ENCODE results near the gene CROCC. TPM values are rescaled to one million over a fixed set of nuclear protein-coding genes. Genes with fewer than 3 reads are reported as not detected.

The CROCC gene
- total and polyA plus RNA-seq, 9 of the 15 experiments (the other 6 are each of a cell fraction or from before 2014, with no cell fraction given), result 0.17 to 15.4 (median 7.6) TPM

GRCh38 chr1:16960560-16961296, 39.0 kb downstream of the CROCC start:
- Histone ChIP-seq H2AFZ (ENCODE audit: low read depth, low read length) (peak overlapping the region; percentile 68), H3K79me2 (ENCODE audit: control insufficient read depth, insufficient read depth, low read length) (no peaks in the 10 kb centered on the region), H3K36me3 (ENCODE audit: control insufficient read depth, insufficient read depth, low read length) (no peaks in the 10 kb centered on the region), H3K4me3 (peak overlapping the region; percentile 16; the same call in 1 of the 2 replicates), H4K20me1 (replicated peaks; ENCODE audit: control insufficient read depth, insufficient read depth, low read length) (0 out of 2 replicates have a peak, but pooled peaks cover 7% of the 10 kb centered on the region), H3K27me3 (ENCODE audit: control insufficient read depth in 2 of 2, insufficient read depth in 2 of 2, low read length in 2 of 2) (peaks cover 3 to 26% of the 10 kb centered on the region in 2 experiments; a peak in 3 of 5 replicates), H3K9me1 (ENCODE audit: control insufficient read depth, insufficient read depth, low read length) (no peaks in the 10 kb centered on the region), H3K27ac (ENCODE audit: extremely low read depth, low read depth, low read length) (no peak overlapping the region), H3K4me1 (replicated peaks in 1 of 2; ENCODE audit: control insufficient read depth in 2 of 2, insufficient read depth in 2 of 2, low read length in 2 of 2) (peaks cover 0 to 24% of the 10 kb centered on the region in 2 experiments; a peak in 2 of 5 replicates), H3K9ac (ENCODE audit: insufficient read depth in 1 of 2, low read depth in 2 of 2, low read length in 2 of 2) (peak overlapping the region in 1 of 2 experiments; percentile 81; a peak in 2 of 4 replicates), H3K4me2 (ENCODE audit: insufficient read depth, low read length) (peak overlapping the region; percentile 59), H3K9me3 (replicated peaks; ENCODE audit: control insufficient read depth, insufficient read depth, low read depth, low read length) (no peaks in the 10 kb centered on the region)
- peak; percentile 81 for FAIRE-seq
- in situ Hi-C loops (cut with MboI) (no loop called here), intact Hi-C loops (cut with micrococcal nuclease) (no loop called here)
- no TSS peak for BruUV-seq (replicated peaks)
- peak; percentile 94 for ATAC-seq
- DNase-seq (ENCODE audit: extremely low read depth in 1 of 4, low spot score in 3 of 4), result peak; percentile 72 to 91 (median 75)
- ChIA-PET POLR2A (interaction anchor here (0.7 to 1.7 kb wide), 4 partner anchors 10 to 448 kb away, joined by 3 to 7 read pairs (median 3); no protein-coding TSS in a partner anchor), CTCF (ENCODE audit: low intra/inter-chr PET ratio) (interaction anchor here (1.2 kb wide), 1 partner anchor 340 kb away, joined by 5 read pairs; no protein-coding TSS in a partner anchor)
- WGBS (ENCODE audit: insufficient coverage, low coverage, missing lambda C conversion rate), result 16% methylated on average over 41 of the region's 57 CpGs
- no peak for TF ChIP-seq MCM7 (IDR thresholded peaks at IDR 0.05)
- TF ChIP-seq GTF2A2 (tag; IDR thresholded peaks at IDR 0.05), result no peak
- peak; percentile 94 for TF ChIP-seq NFIC (IDR thresholded peaks at IDR 0.05)
- no peak for TF ChIP-seq ZNF253 (CRISPR knock-in tag; conservative IDR thresholded peaks at IDR 0.05)
- TF ChIP-seq EGR1 (conservative IDR thresholded peaks at IDR 0.05), result no peak
- no peak for TF ChIP-seq CHAMP1 (IDR thresholded peaks at IDR 0.05)
- TF ChIP-seq HNRNPK (IDR thresholded peaks at IDR 0.05; ENCODE audit: low read depth, low read length, poor library complexity, severe bottlenecking), result no peak
- peak; percentile 45 for TF ChIP-seq FIP1L1 (IDR thresholded peaks at IDR 0.05; ENCODE audit: low read depth, low read length, poor library complexity, severe bottlenecking)
- no peak for TF ChIP-seq MYBL2 (IDR thresholded peaks at IDR 0.05; ENCODE audit: low read depth)
- TF ChIP-seq MYBL2 (CRISPR knock-in tag; IDR thresholded peaks at IDR 0.05; ENCODE audit: borderline replicate concordance), result no peak
- TF ChIP-seq MXD1 (CRISPR knock-in tag; IDR thresholded peaks at IDR 0.05; ENCODE audit: borderline replicate concordance, poor library complexity, severe bottlenecking), result no peak
- TF ChIP-seq ZNF165 (CRISPR knock-in tag; IDR thresholded peaks at IDR 0.05; ENCODE audit: borderline replicate concordance), result no peak
- TF ChIP-seq RBM14 (IDR thresholded peaks at IDR 0.05; ENCODE audit: borderline replicate concordance, insufficient read depth, low read depth, low read length), result no peak
- no peak for TF ChIP-seq CBX3 (IDR thresholded peaks at IDR 0.05; ENCODE audit: borderline replicate concordance in 1 of 2, low read length in 2 of 2)
- no peak for TF ChIP-seq ZNF347 (CRISPR knock-in tag; IDR thresholded peaks at IDR 0.05; ENCODE audit: low read depth)
